Neuron (in vitro differentiated cells): ENCODE data around the gene CMIP.

Source experiments
- H2AFZ ChIP-seq: one replicate; pipeline ENCODE4 v1.6.1; 2013; ENCODE audit warnings: low read depth, mild to moderate bottlenecking, inconsistent platforms, low read length, moderate library complexity
- H3K27me3 ChIP-seq: one replicate; pipeline ENCODE4 v1.6.1; 2013; ENCODE audit warnings: low read length; ENCODE audit not compliant: insufficient read depth
- H3K36me3 ChIP-seq: one replicate; pipeline ENCODE4 v1.6.1; 2013; ENCODE audit warnings: low read length; ENCODE audit not compliant: insufficient read depth
- H3K4me1 ChIP-seq: one replicate; pipeline ENCODE4 v1.6.1; 2013; ENCODE audit warnings: low read length; ENCODE audit not compliant: insufficient read depth
- H3K4me3 ChIP-seq: 2 replicates; pipeline ENCODE4 v1.5.1; 2013; ENCODE audit warnings: mild to moderate bottlenecking, low read length, moderate library complexity
- H3K9me3 ChIP-seq: one replicate; pipeline ENCODE4 v1.6.1; 2013; ENCODE audit warnings: low read length

CMIP gene

GRCh38 chr16:81455720-81456494, 11.3 kb downstream of the CMIP start:
- no peak overlapping the region for H2AFZ ChIP-seq
- H3K9me3 ChIP-seq: peaks cover 2% of the 10 kb centered on the region
- H3K4me3 ChIP-seq: no peak overlapping the region
- H3K27me3 ChIP-seq: no peaks in the 10 kb centered on the region
- H3K4me1 ChIP-seq: peaks cover 4% of the 10 kb centered on the region
- H3K36me3 ChIP-seq: no peaks in the 10 kb centered on the region

GRCh38 chr16:81456523-81457325, 12.1 kb downstream of the CMIP start:
- Histone ChIP-seq H3K4me3 (no peak overlapping the region), H3K9me3 (peaks cover 2% of the 10 kb centered on the region), H3K4me1 (peaks cover 4% of the 10 kb centered on the region), H2AFZ (no peak overlapping the region), H3K36me3 (no peaks in the 10 kb centered on the region), H3K27me3 (no peaks in the 10 kb centered on the region)

GRCh38 chr16:81457326-81458133, 12.9 kb downstream of the CMIP start:
- Histone ChIP-seq H3K36me3 (no peaks in the 10 kb centered on the region), H3K27me3 (no peaks in the 10 kb centered on the region), H3K4me1 (peaks cover 4% of the 10 kb centered on the region), H2AFZ (no peak overlapping the region), H3K9me3 (peaks cover 2% of the 10 kb centered on the region), H3K4me3 (no peak overlapping the region)

- Histone ChIP-seq H3K9me3 (peaks cover 2% of the 10 kb centered on the region), H3K4me1 (peaks cover 4% of the 10 kb centered on the region), H3K27me3 (no peaks in the 10 kb centered on the region), H3K36me3 (no peaks in the 10 kb centered on the region), H2AFZ (no peak overlapping the region), H3K4me3 (no peak overlapping the region)
Observed at GRCh38 chr16:81458149-81458669, 13.6 kb downstream of the CMIP start.

GRCh38 chr16:81458827-81459598, 14.4 kb downstream of the CMIP start:
- peaks cover 2% of the 10 kb centered on the region for H3K9me3 ChIP-seq

GRCh38 chr16:81460075-81460474, 15.5 kb downstream of the CMIP start:
- Histone ChIP-seq H3K9me3 (peaks cover 2% of the 10 kb centered on the region), H3K4me3 (no peak overlapping the region), H3K4me1 (peaks cover 4% of the 10 kb centered on the region), H3K27me3 (no peaks in the 10 kb centered on the region), H2AFZ (no peak overlapping the region), H3K36me3 (no peaks in the 10 kb centered on the region)

More at GRCh38 chr16:81458827-81459598, 14.4 kb downstream of the CMIP start:
- H3K4me1 ChIP-seq: peaks cover 4% of the 10 kb centered on the region
- no peaks in the 10 kb centered on the region for H3K27me3 ChIP-seq
- H3K4me3 ChIP-seq: no peak overlapping the region
- no peaks in the 10 kb centered on the region for H3K36me3 ChIP-seq
- no peak overlapping the region for H2AFZ ChIP-seq

- peaks cover 4% of the 10 kb centered on the region for H3K4me1 ChIP-seq
- peaks cover 2% of the 10 kb centered on the region for H3K9me3 ChIP-seq
- H3K27me3 ChIP-seq: no peaks in the 10 kb centered on the region
- H2AFZ ChIP-seq: no peak overlapping the region
- no peaks in the 10 kb centered on the region for H3K36me3 ChIP-seq
- H3K4me3 ChIP-seq: no peak overlapping the region
Observed at GRCh38 chr16:81461243-81461642, 16.6 kb downstream of the CMIP start.

GRCh38 chr16:81461766-81462165, 17.2 kb downstream of the CMIP start:
- Histone ChIP-seq H3K4me1 (peaks cover 9% of the 10 kb centered on the region), H2AFZ (no peak overlapping the region), H3K9me3 (peaks cover 2% of the 10 kb centered on the region), H3K36me3 (no peaks in the 10 kb centered on the region), H3K4me3 (no peak overlapping the region), H3K27me3 (no peaks in the 10 kb centered on the region)

- Histone ChIP-seq H3K4me3 (no peak overlapping the region), H3K27me3 (no peaks in the 10 kb centered on the region), H2AFZ (no peak overlapping the region), H3K36me3 (no peaks in the 10 kb centered on the region), H3K9me3 (peaks cover 2% of the 10 kb centered on the region), H3K4me1 (peaks cover 6% of the 10 kb centered on the region)
Observed at GRCh38 chr16:81462683-81463082, 18.1 kb downstream of the CMIP start.

GRCh38 chr16:81463296-81463890, 18.8 kb downstream of the CMIP start:
- Histone ChIP-seq H3K27me3 (no peaks in the 10 kb centered on the region), H3K4me1 (peaks cover 6% of the 10 kb centered on the region), H3K36me3 (no peaks in the 10 kb centered on the region), H3K4me3 (no peak overlapping the region), H2AFZ (no peak overlapping the region), H3K9me3 (peaks cover 2% of the 10 kb centered on the region)

- Histone ChIP-seq H3K27me3 (no peaks in the 10 kb centered on the region), H2AFZ (no peak overlapping the region), H3K4me3 (no peak overlapping the region), H3K4me1 (peaks cover 6% of the 10 kb centered on the region), H3K36me3 (no peaks in the 10 kb centered on the region), H3K9me3 (no peaks in the 10 kb centered on the region)
Observed at GRCh38 chr16:81464279-81464678, 19.7 kb downstream of the CMIP start.

GRCh38 chr16:81465375-81465943, 20.9 kb downstream of the CMIP start:
- Histone ChIP-seq H2AFZ (no peak overlapping the region), H3K4me1 (peaks cover 17% of the 10 kb centered on the region), H3K27me3 (no peaks in the 10 kb centered on the region), H3K36me3 (no peaks in the 10 kb centered on the region), H3K9me3 (no peaks in the 10 kb centered on the region), H3K4me3 (no peak overlapping the region)
